Effector CD4-positive, alpha-beta T cell (primary cell): ENCODE measurements around the gene GAGE13. TPM values are rescaled to one million over a fixed set of nuclear protein-coding genes. Genes with fewer than 3 reads are reported as not detected.
A peak's percentile ranks its signal among the peaks of the same experiment; 100 is the strongest.
"Not testable (repeated sequence)": the region's sequence is repeated elsewhere in the genome, so short reads cannot be mapped to it uniquely, and the experiment has no call there.

Experiments used
- DNase-seq: peaks from one replicate; pipeline ENCODE4 v3.0.0-alpha.2; 2020
- total RNA-seq: gene quantifications from one replicate; lab custom pipeline; 2026; lab: John Stamatoyannopoulos, UW

The GAGE13 gene
- not detected for total RNA-seq

GRCh38 chrX:49331282-49331681 lies at the start of gene GAGE13:
Gene GAGE13 (plus strand): TSS chrX:49331582. CDS start chrX:49332738, 1,156 bp downstream.
- DNase-seq: not testable (repeated sequence)

- no peak for DNase-seq
Observed at GRCh38 chrX:49282647-49283011, 48.8 kb upstream of the GAGE13 start.

- no peak for DNase-seq
Observed at GRCh38 chrX:49284212-49284611, 47.2 kb upstream of the GAGE13 start.

GRCh38 chrX:49286136-49286535 lies 45.2 kb upstream of the GAGE13 start:
- no peak for DNase-seq

- DNase-seq: no peak
Observed at GRCh38 chrX:49286581-49286980, 44.8 kb upstream of the GAGE13 start.

GRCh38 chrX:49287665-49288064 lies 43.7 kb upstream of the GAGE13 start:
- no peak for DNase-seq

- no peak for DNase-seq
Observed at GRCh38 chrX:49290215-49290614, 41.2 kb upstream of the GAGE13 start.

GRCh38 chrX:49291615-49292337 lies 39.6 kb upstream of the GAGE13 start:
- DNase-seq: peak; percentile 58

- no peak for DNase-seq
Observed at GRCh38 chrX:49292400-49293362, 38.7 kb upstream of the GAGE13 start.

GRCh38 chrX:49299293-49299692 lies 32.1 kb upstream of the GAGE13 start:
- not testable (repeated sequence) for DNase-seq

- DNase-seq: no peak
Observed at GRCh38 chrX:49300703-49301102, 30.7 kb upstream of the GAGE13 start.

GRCh38 chrX:49303346-49303745 lies 28.0 kb upstream of the GAGE13 start, which contains the start of gene GAGE10:
Gene GAGE10 (plus strand): TSS chrX:49303646. CDS start chrX:49304860, 1,214 bp downstream.
- no peak for DNase-seq

- not testable (repeated sequence) for DNase-seq
Observed at GRCh38 chrX:49307775-49308174, 23.6 kb upstream of the GAGE13 start.

- no peak for DNase-seq
Observed at GRCh38 chrX:49308604-49309269, 22.6 kb upstream of the GAGE13 start.

GRCh38 chrX:49309401-49309981 lies 21.9 kb upstream of the GAGE13 start:
- no peak for DNase-seq

GRCh38 chrX:49310371-49310770 lies 21.0 kb upstream of the GAGE13 start:
- DNase-seq: no peak

- DNase-seq: no peak
Observed at GRCh38 chrX:49312176-49312575, 19.2 kb upstream of the GAGE13 start.

- no peak for DNase-seq
Observed at GRCh38 chrX:49316085-49316484, 15.3 kb upstream of the GAGE13 start.

- DNase-seq: not testable (repeated sequence)
Observed at GRCh38 chrX:49321737-49322136, 9.6 kb upstream of the GAGE13 start, which contains the start of gene GAGE12J. Gene GAGE12J (plus strand): TSS chrX:49322037. CDS start chrX:49323194, 1,157 bp downstream.

- not testable (repeated sequence) for DNase-seq
Observed at GRCh38 chrX:49322266-49322665, 9.1 kb upstream of the GAGE13 start.

GRCh38 chrX:49323735-49324134 lies 7.6 kb upstream of the GAGE13 start:
- DNase-seq: not testable (repeated sequence)

GRCh38 chrX:49330421-49330820 lies 961 bp upstream of the GAGE13 start:
- DNase-seq: not testable (repeated sequence)
